Spinal cord (tissue), 10 donors: Measurements from ENCODE around the gene ZNF577. TPM values are rescaled to one million over a fixed set of nuclear protein-coding genes. Genes with fewer than 3 reads are reported as not detected.

ENCODE experiments used
- DNase-seq, 6 donors: peaks; one replicate each; pipeline versions ENCODE4 v3.0.0 to v3.0.0-alpha.2; 2013 to 2015; ENCODE audit warnings: low spot score in 6 of 6, low read depth in 4 of 6
- H3K27ac ChIP-seq: one replicate; pipeline ENCODE4 v1.5.1; 2013; ENCODE audit warnings: low read depth, low read length, control low read depth
- H3K27me3 ChIP-seq: one replicate; pipeline ENCODE4 v1.6.1; 2013; ENCODE audit warnings: low read length; ENCODE audit not compliant: control insufficient read depth, insufficient read depth
- H3K36me3 ChIP-seq: one replicate; pipeline ENCODE4 v1.6.1; 2013; ENCODE audit warnings: low read length; ENCODE audit not compliant: control insufficient read depth, insufficient read depth
- H3K4me1 ChIP-seq: one replicate; pipeline ENCODE4 v1.6.1; 2013; ENCODE audit warnings: low read length; ENCODE audit not compliant: control insufficient read depth, insufficient read depth
- H3K4me3 ChIP-seq: one replicate; pipeline ENCODE4 v1.5.1; 2013; ENCODE audit warnings: low read depth, low read length, control low read depth
- H3K9me3 ChIP-seq: one replicate; pipeline ENCODE4 v1.6.1; 2013; ENCODE audit warnings: low read length; ENCODE audit not compliant: control insufficient read depth, insufficient read depth
- WGBS: methylation state at CpG from one replicate; pipeline ENCODE4 v1.1.5; 2013; ENCODE audit warnings: missing lambda C conversion rate; ENCODE audit not compliant: insufficient coverage; 5-methylcytosine and 5-hydroxymethylcytosine counted together
- polyA plus RNA-seq, 2 donors: library from polyadenylated mRNA; unstranded; fragments of 120-200 nt; gene quantifications; one replicate each; pipeline ENCODE4 v1.2.1, GENCODE V29; 2013; ENCODE audit not compliant: insufficient read length in 2 of 2
- total RNA-seq, 2 donors: library from RNA; depleted of rRNA in 1 of 2; stranded (reverse); fragments of 120-200 nt in 1 of 2; fragments of >200 nt in 1 of 2; gene quantifications; one replicate each; pipeline versions ENCODE4 v1.2.3 to v1.2.4, GENCODE V29; 2013 to 2014
- donor health status: healthy.

Gene ZNF577
- total and polyA plus RNA-seq, 4 donors, result 31.0 to 46.2 (median 39.4) TPM

DNA sequence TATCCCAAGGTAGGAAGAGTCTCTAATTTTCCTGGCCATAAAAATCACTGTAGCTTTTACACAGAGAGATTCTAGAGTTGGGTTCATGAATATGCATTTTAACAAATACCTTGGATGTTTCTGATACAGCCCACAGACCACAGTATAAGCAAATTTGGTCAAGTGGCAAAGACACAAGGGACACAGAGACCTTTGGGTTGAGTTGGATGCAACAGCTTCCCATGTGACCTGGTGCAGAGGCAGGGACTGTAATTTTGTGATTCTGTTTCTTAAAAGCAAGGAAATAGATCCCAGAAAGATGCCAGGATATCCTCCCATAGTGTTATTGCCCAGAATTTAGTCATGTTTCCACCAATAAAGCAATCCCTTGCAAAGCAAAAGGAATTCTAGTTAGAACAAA is 65.8 kb downstream of the ZNF577 start:
- Histone ChIP-seq H3K36me3 (no peaks in the 10 kb centered on the region), H3K4me3 (no peak overlapping the region), H3K27ac (no peak overlapping the region)

DNA sequence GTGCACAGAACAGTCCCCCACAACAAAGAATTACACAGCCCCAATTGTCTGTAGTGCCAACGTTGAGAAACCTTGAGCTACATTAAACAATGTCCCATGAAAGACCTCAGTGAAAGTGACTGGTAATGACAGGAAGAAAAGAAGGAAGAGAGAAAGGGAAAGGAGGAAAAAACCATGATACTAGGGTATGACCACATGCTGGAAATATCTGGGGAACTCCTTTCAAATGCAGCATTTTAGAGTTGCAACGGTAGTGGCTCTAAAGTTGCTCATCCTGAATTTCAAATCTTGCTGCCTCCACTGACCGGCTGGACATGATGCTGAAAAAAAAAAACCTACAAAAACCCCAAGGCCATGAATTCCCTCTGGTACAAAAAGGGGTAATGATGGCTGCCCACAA is 66.3 kb downstream of the ZNF577 start:
- H3K9me3 ChIP-seq, result no peaks in the 10 kb centered on the region
- H3K27ac ChIP-seq, result no peak overlapping the region
- H3K4me3 ChIP-seq, result no peak overlapping the region
- DNase-seq, result no peak
- H3K27me3 ChIP-seq, result no peaks in the 10 kb centered on the region
- WGBS, result 71% methylated on average over 1 of the region's 3 CpGs
- no peaks in the 10 kb centered on the region for H3K36me3 ChIP-seq
- H3K4me1 ChIP-seq, result no peaks in the 10 kb centered on the region

More for the DNA sequence above, 65.8 kb downstream of the ZNF577 start:
- Histone ChIP-seq H3K27me3 (no peaks in the 10 kb centered on the region), H3K4me1 (no peaks in the 10 kb centered on the region), H3K9me3 (no peaks in the 10 kb centered on the region)
- DNase-seq, result no peak

Other genes starting within 250 kb of the ZNF577 start
- gene SIGLEC14, start 241.1 kb downstream of the ZNF577 start, total RNA-seq, result 1 to 10 TPM; 1.0 to 1.1 TPM
- 1 to 10 TPM; 3.0 to 3.5 TPM for gene SIGLEC14, start 241.1 kb downstream of the ZNF577 start, polyA plus RNA-seq
- 10 to 100 TPM in 1 of 2 donors, 1 to 10 TPM in 1; 2.6 to 18.0 TPM for gene SPACA6, start 194.6 kb downstream of the ZNF577 start, total RNA-seq
- 10 to 100 TPM; 11.4 to 23.2 TPM for gene SPACA6, start 194.6 kb downstream of the ZNF577 start, polyA plus RNA-seq
- gene HAS1, start 164.0 kb downstream of the ZNF577 start, total RNA-seq, result 1 to 10 TPM in 1 of 2 donors, under 1 TPM in 1; 0.61 to 1.6 TPM
- gene HAS1, start 164.0 kb downstream of the ZNF577 start, polyA plus RNA-seq, result 1 to 10 TPM; 3.0 to 4.3 TPM
- gene FPR1, start 136.1 kb downstream of the ZNF577 start, total RNA-seq, result 10 to 100 TPM in 1 of 2 donors, 1 to 10 TPM in 1; 5.2 to 19.4 TPM
- 10 to 100 TPM in 1 of 2 donors, 1 to 10 TPM in 1; 8.0 to 10.7 TPM for gene FPR1, start 136.1 kb downstream of the ZNF577 start, polyA plus RNA-seq
- gene FPR2, start 126.8 kb downstream of the ZNF577 start, total RNA-seq, result 1 to 10 TPM in 1 of 2 donors, under 1 TPM in 1; 0.33 to 5.6 TPM
- not detected for gene FPR2, start 126.8 kb downstream of the ZNF577 start, polyA plus RNA-seq
- gene FPR3, start 92.8 kb downstream of the ZNF577 start, total RNA-seq, result 1 to 10 TPM in 1 of 2 donors, under 1 TPM in 1; 0.17 to 2.6 TPM
- gene FPR3, start 92.8 kb downstream of the ZNF577 start, polyA plus RNA-seq, result under 1 TPM in 1 of 2 donors, not detected in 1; 0.09 TPM
- 10 to 100 TPM; 32.9 to 34.9 TPM for gene ZNF649, start 17.1 kb upstream of the ZNF577 start, total RNA-seq
- 10 to 100 TPM; 28.4 to 36.4 TPM for gene ZNF649, start 17.1 kb upstream of the ZNF577 start, polyA plus RNA-seq
- 10 to 100 TPM; 10.5 to 12.2 TPM for gene ZNF613, start 39.5 kb upstream of the ZNF577 start, total RNA-seq
- 1 to 10 TPM; 9.5 to 9.8 TPM for gene ZNF613, start 39.5 kb upstream of the ZNF577 start, polyA plus RNA-seq
- gene ZNF350, start 98.9 kb upstream of the ZNF577 start, total RNA-seq, result 10 to 100 TPM; 15.2 to 15.9 TPM
- 10 to 100 TPM; 15.8 to 16.6 TPM for gene ZNF350, start 98.9 kb upstream of the ZNF577 start, polyA plus RNA-seq
- 10 to 100 TPM; 22.1 to 27.8 TPM for gene ZNF615, start 120.3 kb upstream of the ZNF577 start, total RNA-seq
- 10 to 100 TPM; 12.8 to 15.4 TPM for gene ZNF615, start 120.3 kb upstream of the ZNF577 start, polyA plus RNA-seq
- 10 to 100 TPM; 14.5 to 19.7 TPM for gene ZNF614, start 140.4 kb upstream of the ZNF577 start, total RNA-seq
- 10 to 100 TPM; 13.0 to 17.6 TPM for gene ZNF614, start 140.4 kb upstream of the ZNF577 start, polyA plus RNA-seq
- gene ZNF432, start 160.9 kb upstream of the ZNF577 start, total RNA-seq, result 10 to 100 TPM; 17.7 to 24.2 TPM
- 10 to 100 TPM; 17.7 to 22.4 TPM for gene ZNF432, start 160.9 kb upstream of the ZNF577 start, polyA plus RNA-seq
- gene ZNF841, start 207.8 kb upstream of the ZNF577 start, total RNA-seq, result 10 to 100 TPM; 25.9 to 33.0 TPM
- gene ZNF841, start 207.8 kb upstream of the ZNF577 start, polyA plus RNA-seq, result 10 to 100 TPM; 12.0 to 20.8 TPM